Measurements from ENCODE around the gene CNTN5. TPM values are rescaled to one million over a fixed set of nuclear protein-coding genes. Genes with fewer than 3 reads are reported as not detected.

The CNTN5 gene
- polyA plus RNA-seq, 1 donor (not counting 4 experiments of a cell fraction or from before 2014, with no cell fraction given) = not detected

- no peak overlapping the region for H3K9ac ChIP-seq (ENCODE audit: control insufficient read depth, extremely low read depth, insufficient read depth, low read length)
- no peak for FAIRE-seq
- H3K9me3 ChIP-seq (ENCODE audit: control insufficient read depth, low read depth, low read length) = no peaks in the 10 kb centered on the region
- H3K4me2 ChIP-seq (ENCODE audit: control insufficient read depth, extremely low read depth, insufficient read depth, low read depth, low read length) = no peak overlapping the region
- no peaks in the 10 kb centered on the region for H3K79me2 ChIP-seq (ENCODE audit: control insufficient read depth, insufficient read depth, low read length)
- no peaks in the 10 kb centered on the region for H3K9me1 ChIP-seq (ENCODE audit: control insufficient read depth, extremely low read depth, insufficient read depth, low read length)
- no peak for DNase-seq (ENCODE audit: low read depth, low spot score)
- H3K27me3 ChIP-seq (ENCODE audit: control insufficient read depth, extremely low read depth, insufficient read depth, low read length) = no peaks in the 10 kb centered on the region
- no peaks in the 10 kb centered on the region for H3K4me1 ChIP-seq (ENCODE audit: control insufficient read depth, extremely low read depth, insufficient read depth, low read length)
- H3K36me3 ChIP-seq (ENCODE audit: control insufficient read depth in 2 of 2, extremely low read depth in 1 of 2, insufficient read depth in 2 of 2, low read length in 2 of 2) = no peaks in the 10 kb centered on the region
- TF ChIP-seq EZH2 (IDR thresholded peaks at IDR 0.05; ENCODE audit: low read length) = no peak
- no peak for TF ChIP-seq CTCF (optimal IDR thresholded peaks at IDR 0.05 in 1 of 3, IDR thresholded peaks at IDR 0.05 in 1 of 3, conservative IDR thresholded peaks at IDR 0.05 in 1 of 3; ENCODE audit: extremely low read depth in 1 of 3, insufficient read depth in 2 of 3, low read length in 3 of 3)
- H3K4me3 ChIP-seq (ENCODE audit: control insufficient read depth in 2 of 3, extremely low read depth in 1 of 3, insufficient read depth in 2 of 3, low read depth in 1 of 3, low read length in 3 of 3) = no peak overlapping the region
- H3K27ac ChIP-seq (ENCODE audit: control insufficient read depth, insufficient read depth, low read length) = no peak overlapping the region
- no peak overlapping the region for H2AFZ ChIP-seq (ENCODE audit: control insufficient read depth, low read length)
- dilution Hi-C loops (cut with MboI; ENCODE audit: extremely low pct_ligation_motif_present, low sequenced_read_pairs) = no loop called here
- no peaks in the 10 kb centered on the region for H4K20me1 ChIP-seq (ENCODE audit: control insufficient read depth, extremely low read depth, insufficient read depth, low read length)
Measured at GRCh38 chr11:99781074-99781473, 760.3 kb downstream of the CNTN5 start.

GRCh38 chr11:99791354-99791753 lies 770.6 kb downstream of the CNTN5 start:
- H3K27me3 ChIP-seq (ENCODE audit: control insufficient read depth, extremely low read depth, insufficient read depth, low read length) = no peaks in the 10 kb centered on the region
- no peak overlapping the region for H2AFZ ChIP-seq (ENCODE audit: control insufficient read depth, low read length)
- dilution Hi-C loops (cut with MboI; ENCODE audit: extremely low pct_ligation_motif_present, low sequenced_read_pairs) = no loop called here
- H3K36me3 ChIP-seq (ENCODE audit: control insufficient read depth in 2 of 2, extremely low read depth in 1 of 2, insufficient read depth in 2 of 2, low read length in 2 of 2) = no peaks in the 10 kb centered on the region
- H3K9ac ChIP-seq (ENCODE audit: control insufficient read depth, extremely low read depth, insufficient read depth, low read length) = no peak overlapping the region
- H3K79me2 ChIP-seq (ENCODE audit: control insufficient read depth, insufficient read depth, low read length) = no peaks in the 10 kb centered on the region
- no peak overlapping the region for H3K27ac ChIP-seq (ENCODE audit: control insufficient read depth, insufficient read depth, low read length)
- TF ChIP-seq CTCF (optimal IDR thresholded peaks at IDR 0.05 in 1 of 3, IDR thresholded peaks at IDR 0.05 in 1 of 3, conservative IDR thresholded peaks at IDR 0.05 in 1 of 3; ENCODE audit: extremely low read depth in 1 of 3, insufficient read depth in 2 of 3, low read length in 3 of 3) = no peak
- TF ChIP-seq EZH2 (IDR thresholded peaks at IDR 0.05; ENCODE audit: low read length) = no peak
- no peak overlapping the region for H3K4me2 ChIP-seq (ENCODE audit: control insufficient read depth, extremely low read depth, insufficient read depth, low read depth, low read length)
- H3K9me1 ChIP-seq (ENCODE audit: control insufficient read depth, extremely low read depth, insufficient read depth, low read length) = no peaks in the 10 kb centered on the region
- FAIRE-seq = no peak
- no peaks in the 10 kb centered on the region for H3K4me1 ChIP-seq (ENCODE audit: control insufficient read depth, extremely low read depth, insufficient read depth, low read length)
- no peak overlapping the region for H3K4me3 ChIP-seq (ENCODE audit: control insufficient read depth in 2 of 3, extremely low read depth in 1 of 3, insufficient read depth in 2 of 3, low read depth in 1 of 3, low read length in 3 of 3)
- H3K9me3 ChIP-seq (ENCODE audit: control insufficient read depth, low read depth, low read length) = no peaks in the 10 kb centered on the region
- no peak for DNase-seq (ENCODE audit: low read depth, low spot score)
- H4K20me1 ChIP-seq (ENCODE audit: control insufficient read depth, extremely low read depth, insufficient read depth, low read length) = no peaks in the 10 kb centered on the region
